A673 (cell line): Measurements from ENCODE around the gene RASGRF1. TPM values are rescaled to one million over a fixed set of nuclear protein-coding genes. Genes with fewer than 3 reads are reported as not detected.

ENCODE experiments used
- BruUV-seq: library from RNA; stranded (reverse); fragments of 400-500 nt; replicated peaks from 2 replicates; lab custom pipeline; 2021; lab: Mats Ljungman, UMichigan
- CTCF ChIA-PET: fragments of 300-600 bp; sonication (Branson Sonifier 250); formaldehyde crosslinking; loops from one replicate; lab custom pipeline; 2022; ENCODE audit warnings: antibody characterized with exemption; lab: Charles Lee
- POLR2A ChIA-PET: fragments of 300-600 bp; sonication (Branson Sonifier 250); formaldehyde crosslinking; loops from one replicate; lab custom pipeline; 2022; ENCODE audit warnings: antibody characterized with exemption; ENCODE audit not compliant: low non-redundant PET; lab: Charles Lee
- DNase-seq: peaks from one replicate; pipeline ENCODE4 v3.0.0-alpha.2; 2015; ENCODE audit warnings: low spot score
- H3K27ac ChIP-seq: fragments of 200-600 bp; sonication (generic); 2 replicates; pipeline ENCODE4 v1.5.1; 2016; ENCODE audit warnings: mixed run types, low read depth, mild to moderate bottlenecking, mixed read lengths, antibody characterized with exemption, low read length; ENCODE audit not compliant: poor library complexity, severe bottlenecking
- H3K27me3 ChIP-seq: fragments of 200-600 bp; sonication (generic); replicated peaks from 2 replicates; pipeline ENCODE4 v1.6.1; 2017; ENCODE audit warnings: mixed run types, low read depth, mild to moderate bottlenecking, mixed read lengths, antibody characterized with exemption, low read length; ENCODE audit not compliant: insufficient read depth, poor library complexity
- H3K36me3 ChIP-seq: fragments of 200-600 bp; sonication (generic); 2 replicates; pipeline ENCODE4 v1.6.1; 2016; ENCODE audit warnings: mixed run types, mild to moderate bottlenecking, mixed read lengths, antibody characterized with exemption, low read length; ENCODE audit not compliant: insufficient read depth, poor library complexity, severe bottlenecking
- H3K4me1 ChIP-seq: fragments of 200-600 bp; sonication (generic); 2 replicates; pipeline ENCODE4 v1.6.1; 2017; ENCODE audit warnings: mixed run types, mild to moderate bottlenecking, mixed read lengths, antibody characterized with exemption, low read length; ENCODE audit not compliant: insufficient read depth, poor library complexity, severe bottlenecking
- H3K4me3 ChIP-seq: fragments of 200-600 bp; sonication (generic); 2 replicates; pipeline ENCODE4 v1.5.1; 2016; ENCODE audit warnings: low read depth, mixed run types, mild to moderate bottlenecking, mixed read lengths, low read length; ENCODE audit not compliant: poor library complexity, severe bottlenecking
- H3K9me3 ChIP-seq: fragments of 200-600 bp; sonication (generic); 2 replicates; pipeline ENCODE4 v1.6.1; 2016; ENCODE audit warnings: mixed run types, low read depth, mild to moderate bottlenecking, mixed read lengths, antibody characterized with exemption, low read length; ENCODE audit not compliant: poor library complexity, severe bottlenecking
- CTCF ChIP-seq: fragments of 300-800, 200-600 bp; sonication (generic); conservative IDR thresholded peaks from 2 replicates; pipeline ENCODE4 v1.5.1; 2017; ENCODE audit warnings: low read depth, mild to moderate bottlenecking, antibody characterized with exemption, low read length, moderate library complexity, mixed read lengths
- EZH2 ChIP-seq: fragments of 200-600 bp; sonication (generic); IDR thresholded peaks from 2 replicates; pipeline ENCODE4 v1.6.1; 2017; ENCODE audit warnings: borderline replicate concordance, low read depth, mild to moderate bottlenecking, mixed read lengths, antibody characterized with exemption, low read length; ENCODE audit not compliant: poor library complexity, severe bottlenecking
- intact Hi-C: fragments of 100-400 bp; cut with micrococcal nuclease; formaldehyde crosslinking; loops from one replicate; pipeline ENCODE4 v1.10.0; 2022; ENCODE audit not compliant: unreplicated experiment
- total RNA-seq: library from RNA; stranded (reverse); gene quantifications from 2 replicates; pipeline ENCODE4 v1.2.3, GENCODE V29; 2021

RASGRF1 gene
- total RNA-seq, 1 experiment from 2014 or later = 0.73 TPM

- no peak for TF ChIP-seq EZH2
- TF ChIP-seq CTCF = no peak
- ChIA-PET POLR2A (no interaction called here), CTCF (interaction anchor here (0.6 to 0.9 kb wide), 2 partner anchors 16 to 69 kb away, joined by 3 to 5 read pairs; no protein-coding TSS in a partner anchor)
- intact Hi-C loops = no loop called here
- no peaks in the 10 kb centered on the region for H3K27me3 ChIP-seq
- BruUV-seq = no TSS peak
- no peaks in the 10 kb centered on the region for H3K9me3 ChIP-seq
- H3K4me1 ChIP-seq = no peaks in the 10 kb centered on the region
- no peak overlapping the region for H3K27ac ChIP-seq
- no peaks in the 10 kb centered on the region for H3K36me3 ChIP-seq
- no peak overlapping the region for H3K4me3 ChIP-seq
- DNase-seq = no peak
These were observed 111.9 kb downstream of the RASGRF1 start for GRCh38 chr15:78978601-78979179.

DNA sequence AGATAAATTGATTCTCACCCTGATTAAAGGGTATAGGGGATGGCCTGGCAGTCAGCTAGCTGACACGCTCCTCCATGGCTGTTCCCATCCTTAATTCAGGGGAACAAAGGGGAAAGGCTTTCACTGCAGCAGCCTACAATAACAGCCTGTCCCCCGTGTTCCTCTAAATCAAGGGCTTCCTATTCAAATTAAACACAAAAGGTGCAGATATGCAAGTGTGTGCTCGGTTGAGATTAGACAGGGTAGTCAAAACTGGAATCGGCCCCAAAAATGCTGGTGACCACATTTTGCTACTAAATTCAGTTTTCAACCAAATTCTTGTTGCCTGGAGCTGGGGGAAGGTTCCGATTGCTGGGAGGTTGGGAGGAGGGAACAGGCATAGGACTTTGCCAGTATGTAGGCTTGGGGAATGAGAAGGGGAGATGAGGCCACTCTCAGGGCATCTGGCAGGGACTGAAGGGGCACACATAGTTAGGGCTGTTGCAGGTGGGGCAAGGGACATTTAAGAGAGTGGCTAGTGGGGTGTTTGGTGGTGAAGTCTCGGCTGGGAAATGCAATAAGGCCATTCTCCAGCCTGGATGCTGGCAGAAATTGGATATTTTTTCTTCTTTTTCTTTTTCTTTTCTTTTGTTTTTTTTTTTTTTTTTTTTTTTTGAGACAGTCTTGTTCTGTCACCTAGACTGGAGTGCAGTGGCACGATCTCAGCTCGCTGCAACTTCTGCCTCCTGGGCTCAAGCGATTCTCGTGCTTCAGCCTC is 112.8 kb downstream of the RASGRF1 start:
- no peak overlapping the region for H3K4me3 ChIP-seq
- no peak for TF ChIP-seq EZH2
- TF ChIP-seq CTCF = no peak
- intact Hi-C loops = no loop called here
- H3K27me3 ChIP-seq = no peaks in the 10 kb centered on the region
- POLR2A ChIA-PET = no interaction called here
- DNase-seq = no peak
- H3K27ac ChIP-seq = no peak overlapping the region
- BruUV-seq = no TSS peak
- no peaks in the 10 kb centered on the region for H3K36me3 ChIP-seq
- CTCF ChIA-PET = no interaction called here
- no peaks in the 10 kb centered on the region for H3K9me3 ChIP-seq
- H3K4me1 ChIP-seq = no peaks in the 10 kb centered on the region

GRCh38 chr15:78977091-78977571 is 113.4 kb downstream of the RASGRF1 start:
- no peak for DNase-seq
- H3K4me1 ChIP-seq = no peaks in the 10 kb centered on the region
- no peak overlapping the region for H3K27ac ChIP-seq
- no peak overlapping the region for H3K4me3 ChIP-seq
- no peaks in the 10 kb centered on the region for H3K27me3 ChIP-seq
- intact Hi-C loops = no loop called here
- no TSS peak for BruUV-seq
- no peaks in the 10 kb centered on the region for H3K36me3 ChIP-seq
- no peaks in the 10 kb centered on the region for H3K9me3 ChIP-seq
- TF ChIP-seq CTCF = no peak
- TF ChIP-seq EZH2 = no peak
- ChIA-PET POLR2A (no interaction called here), CTCF (no interaction called here)
